Lower lobe of right lung (tissue), 2 donors: Measurements from ENCODE around the gene TPP2. TPM values are rescaled to one million over a fixed set of nuclear protein-coding genes. Genes with fewer than 3 reads are reported as not detected.

Source experiments
- ATAC-seq, 2 donors: fragments of 200-7000 bp; cut with Tn5 transposase; one replicate each; pipeline ENCODE4 v1.9.1; 2020 to 2022; ENCODE audit warnings: mild to moderate bottlenecking in 2 of 2, moderate library complexity in 2 of 2
- DNase-seq: peaks from one replicate; pipeline ENCODE4 v3.0.0-alpha.2; 2020
- H3K27ac ChIP-seq: fragments of 200-600 bp; one replicate; pipeline ENCODE4 v1.8.0; 2022
- H3K27me3 ChIP-seq: fragments of 200-600 bp; one replicate; pipeline ENCODE4 v1.8.0; 2022; ENCODE audit warnings: low read depth
- H3K36me3 ChIP-seq: fragments of 200-600 bp; one replicate; pipeline ENCODE4 v1.8.0; 2022; ENCODE audit warnings: mild to moderate bottlenecking
- H3K4me1 ChIP-seq: fragments of 200-600 bp; one replicate; pipeline ENCODE4 v1.8.0; 2022
- H3K4me3 ChIP-seq: fragments of 200-600 bp; one replicate; pipeline ENCODE4 v1.8.0; 2022; ENCODE audit warnings: mild to moderate bottlenecking
- H3K9me3 ChIP-seq: fragments of 200-600 bp; one replicate; pipeline ENCODE4 v1.8.0; 2022
- CTCF ChIP-seq: fragments of 200-600 bp; IDR thresholded peaks from one replicate; pipeline ENCODE4 v1.8.0; 2022; ENCODE audit warnings: antibody characterized with exemption, mild to moderate bottlenecking
- intact Hi-C: fragments of 100-400 bp; cut with DNase I; formaldehyde crosslinking; loops from one replicate; pipeline ENCODE4 v1.11.0; 2022
- total RNA-seq: library from RNA; stranded (reverse); fragmentation: NEBNext Ultra II Directional; extraction: Animal tissue kit (Norgen Biotek cat#: 25700); gene quantifications from one replicate; pipeline ENCODE4 v1.2.1, GENCODE V29; 2021
- donor health status: DM: no; HTN: yes; CAD: no; lungs with severe emphysema.

TPP2 gene
- total RNA-seq, 1 donor from 2014 or later, result 41.7 TPM

GRCh38 chr13:102680133-102680717, 83.4 kb downstream of the TPP2 start:
- DNase-seq, result no peak
- H3K4me3 ChIP-seq, result no peak overlapping the region
- intact Hi-C loops, result no loop called here
- H3K9me3 ChIP-seq, result no peaks in the 10 kb centered on the region
- no peaks in the 10 kb centered on the region for H3K27me3 ChIP-seq
- H3K36me3 ChIP-seq, result peaks cover 47% of the 10 kb centered on the region
- no peak for TF ChIP-seq CTCF
- H3K27ac ChIP-seq, result no peak overlapping the region
- ATAC-seq, result peak; percentile 63 to 72
- H3K4me1 ChIP-seq, result no peaks in the 10 kb centered on the region

- no peak overlapping the region for H3K4me3 ChIP-seq
- peaks cover 38% of the 10 kb centered on the region for H3K36me3 ChIP-seq
- H3K27ac ChIP-seq, result no peak overlapping the region
- TF ChIP-seq CTCF, result no peak
- peak in 1 of 2 donors; percentile 37 for ATAC-seq
- no peaks in the 10 kb centered on the region for H3K9me3 ChIP-seq
- no peak for DNase-seq
- H3K27me3 ChIP-seq, result no peaks in the 10 kb centered on the region
- intact Hi-C loops, result no loop called here
- H3K4me1 ChIP-seq, result no peaks in the 10 kb centered on the region
These were observed 84.3 kb downstream of the TPP2 start for GRCh38 chr13:102680842-102681740.

GRCh38 chr13:102682211-102682610, 85.4 kb downstream of the TPP2 start:
- Histone ChIP-seq H3K27me3 (no peaks in the 10 kb centered on the region), H3K4me1 (no peaks in the 10 kb centered on the region), H3K36me3 (peaks cover 27% of the 10 kb centered on the region), H3K27ac (no peak overlapping the region), H3K4me3 (no peak overlapping the region), H3K9me3 (no peaks in the 10 kb centered on the region)
- ATAC-seq, result no peak
- intact Hi-C loops, result no loop called here
- DNase-seq, result no peak
- TF ChIP-seq CTCF, result no peak

GRCh38 chr13:102682727-102683126, 85.9 kb downstream of the TPP2 start:
- no peak overlapping the region for H3K27ac ChIP-seq

GRCh38 chr13:102683637-102684036, 86.9 kb downstream of the TPP2 start:
- no peaks in the 10 kb centered on the region for H3K27me3 ChIP-seq
- TF ChIP-seq CTCF, result no peak
- DNase-seq, result no peak
- no peak overlapping the region for H3K4me3 ChIP-seq
- intact Hi-C loops, result no loop called here
- H3K36me3 ChIP-seq, result peaks cover 13% of the 10 kb centered on the region
- no peaks in the 10 kb centered on the region for H3K9me3 ChIP-seq
- ATAC-seq, result no peak
- no peak overlapping the region for H3K27ac ChIP-seq
- H3K4me1 ChIP-seq, result no peaks in the 10 kb centered on the region

More at GRCh38 chr13:102682727-102683126, 85.9 kb downstream of the TPP2 start:
- DNase-seq (no peak), ATAC-seq (no peak)
- H3K9me3 ChIP-seq, result no peaks in the 10 kb centered on the region
- intact Hi-C loops, result no loop called here
- no peak overlapping the region for H3K4me3 ChIP-seq
- no peaks in the 10 kb centered on the region for H3K27me3 ChIP-seq
- H3K4me1 ChIP-seq, result no peaks in the 10 kb centered on the region
- TF ChIP-seq CTCF, result no peak
- H3K36me3 ChIP-seq, result peaks cover 22% of the 10 kb centered on the region
